Endometrial microvascular endothelial cells (primary cell): ENCODE data around the gene SIX5. TPM values are rescaled to one million over a fixed set of nuclear protein-coding genes. Genes with fewer than 3 reads are reported as not detected.
"Not testable (repeated sequence)": the region's sequence is repeated elsewhere in the genome, so short reads cannot be mapped to it uniquely, and the experiment has no call there.

Experiments used
- in situ Hi-C: cut with HindIII; loops from 2 replicates; pipeline ENCODE4 v1.10.0; 2017; ENCODE audit warnings: low sequenced_read_pairs, low pct_unique_long_range_greater_than_20kb; ENCODE audit errors: inconsistent ontology term
- total RNA-seq: library from RNA; depleted of rRNA; stranded (reverse); fragments of >200 nt; gene quantifications from one replicate; pipeline ENCODE4 v1.2.3, GENCODE V29; 2015; ENCODE audit errors: inconsistent ontology term

SIX5 gene
- 6.8 TPM for total RNA-seq

DNA sequence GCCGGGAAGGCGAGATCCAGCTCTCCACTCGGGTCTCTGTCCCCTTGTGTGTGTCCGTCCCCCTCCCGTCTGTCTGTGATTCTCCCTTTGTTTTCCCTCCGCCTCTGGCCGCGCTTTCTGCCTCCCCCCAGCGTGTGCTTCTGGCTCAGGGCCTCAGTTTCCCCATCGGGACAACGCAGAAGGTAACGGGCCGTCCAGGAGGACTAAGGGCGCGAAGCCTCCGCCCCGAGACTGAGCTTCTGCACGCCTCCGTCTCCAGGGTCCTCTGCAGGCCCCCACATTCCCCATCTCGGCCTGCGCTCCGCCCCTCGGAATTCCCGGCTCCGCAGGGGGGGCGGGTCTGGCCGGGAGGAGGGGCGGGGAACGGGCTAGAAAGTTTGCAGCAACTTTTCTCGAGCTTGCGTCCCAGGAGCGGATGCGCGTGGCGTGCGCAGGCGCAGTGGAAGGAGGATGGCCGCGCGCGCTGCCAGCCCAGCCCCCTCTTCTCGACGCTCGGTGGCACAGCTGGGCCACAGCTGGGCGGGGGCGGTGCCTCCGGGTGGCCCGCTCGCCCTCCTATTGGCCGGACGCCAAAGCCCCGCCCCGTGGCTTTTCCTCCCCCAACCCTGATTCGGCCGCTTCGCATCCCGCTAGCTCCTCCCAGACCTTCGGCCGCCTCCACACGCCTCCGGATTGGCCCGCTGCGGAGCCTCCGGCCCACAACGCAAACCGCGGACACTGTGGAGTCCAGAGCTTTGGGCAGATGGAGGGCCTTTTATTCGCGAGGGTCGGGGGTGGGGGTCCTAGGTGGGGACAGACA is at the start of gene SIX5:
TSS of gene SIX5 (minus strand) at position 269 of the 799 bp plus-strand sequence. CDS start 408 bp downstream, outside the sequence.
- in situ Hi-C loops, result no loop called here

DNA sequence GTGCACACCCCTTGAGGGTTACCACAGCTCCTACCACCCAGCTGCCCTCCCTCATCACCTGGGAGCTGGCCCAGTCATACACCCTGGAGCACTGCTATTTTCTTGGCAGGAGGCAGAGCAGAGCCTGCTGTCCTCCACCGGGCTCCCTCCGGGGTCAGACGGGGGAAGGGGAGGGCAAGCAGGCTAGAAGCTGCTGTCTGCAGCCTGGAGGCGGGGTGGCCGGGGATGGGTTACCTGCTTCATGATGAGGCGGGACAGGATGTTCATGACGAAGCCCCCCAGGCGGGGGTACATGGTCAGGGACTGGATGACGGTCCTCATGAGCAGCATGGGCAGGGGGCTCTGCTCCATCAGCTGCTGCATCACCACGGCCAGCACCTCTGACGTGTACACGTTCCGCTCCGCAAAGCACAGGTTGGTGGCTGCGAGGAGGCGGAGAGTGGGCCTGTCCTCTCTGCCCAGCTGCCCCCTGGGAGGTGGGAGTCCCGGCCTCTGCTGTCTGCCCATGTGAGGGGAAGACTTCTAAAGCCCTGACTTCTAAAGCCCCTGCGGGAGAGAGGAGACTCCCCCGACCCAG is 48.8 kb upstream of the SIX5 start:
- in situ Hi-C loops, result no loop called here

DNA sequence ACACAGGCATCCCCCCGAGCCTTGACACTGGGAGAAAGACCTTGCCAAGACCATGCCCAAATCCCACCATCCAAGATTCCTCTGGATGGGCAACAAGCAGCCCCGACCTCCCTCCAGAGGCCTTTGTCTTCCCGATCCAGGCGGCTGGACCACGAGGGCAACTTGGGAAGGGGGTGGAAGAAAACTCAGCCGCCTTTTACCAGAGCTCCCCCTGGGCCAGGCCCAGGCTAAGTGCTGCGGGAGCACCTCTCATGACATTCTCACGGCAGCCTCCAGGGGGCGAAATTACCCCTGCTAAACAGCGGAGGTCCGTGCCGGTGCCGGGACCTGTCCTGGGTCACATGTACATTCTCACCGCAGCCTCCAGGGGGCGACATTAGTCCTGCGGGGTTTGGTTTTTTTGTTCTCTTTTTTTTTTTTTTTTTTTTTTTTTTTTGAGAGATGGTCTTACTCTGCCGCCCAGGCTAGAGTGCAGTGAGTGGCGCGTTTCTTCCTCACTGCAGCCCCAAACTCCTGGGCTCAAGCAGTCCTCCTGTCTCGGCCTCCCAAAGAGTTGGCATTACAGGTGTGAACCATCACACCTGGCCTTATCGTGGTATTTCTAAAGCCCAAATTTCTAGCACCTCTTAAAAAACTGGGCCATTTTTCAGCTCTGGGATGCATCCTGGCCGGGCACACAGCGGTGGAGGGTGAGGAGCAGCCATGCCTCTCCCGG is 48.1 kb upstream of the SIX5 start:
- in situ Hi-C loops, result no loop called here

DNA sequence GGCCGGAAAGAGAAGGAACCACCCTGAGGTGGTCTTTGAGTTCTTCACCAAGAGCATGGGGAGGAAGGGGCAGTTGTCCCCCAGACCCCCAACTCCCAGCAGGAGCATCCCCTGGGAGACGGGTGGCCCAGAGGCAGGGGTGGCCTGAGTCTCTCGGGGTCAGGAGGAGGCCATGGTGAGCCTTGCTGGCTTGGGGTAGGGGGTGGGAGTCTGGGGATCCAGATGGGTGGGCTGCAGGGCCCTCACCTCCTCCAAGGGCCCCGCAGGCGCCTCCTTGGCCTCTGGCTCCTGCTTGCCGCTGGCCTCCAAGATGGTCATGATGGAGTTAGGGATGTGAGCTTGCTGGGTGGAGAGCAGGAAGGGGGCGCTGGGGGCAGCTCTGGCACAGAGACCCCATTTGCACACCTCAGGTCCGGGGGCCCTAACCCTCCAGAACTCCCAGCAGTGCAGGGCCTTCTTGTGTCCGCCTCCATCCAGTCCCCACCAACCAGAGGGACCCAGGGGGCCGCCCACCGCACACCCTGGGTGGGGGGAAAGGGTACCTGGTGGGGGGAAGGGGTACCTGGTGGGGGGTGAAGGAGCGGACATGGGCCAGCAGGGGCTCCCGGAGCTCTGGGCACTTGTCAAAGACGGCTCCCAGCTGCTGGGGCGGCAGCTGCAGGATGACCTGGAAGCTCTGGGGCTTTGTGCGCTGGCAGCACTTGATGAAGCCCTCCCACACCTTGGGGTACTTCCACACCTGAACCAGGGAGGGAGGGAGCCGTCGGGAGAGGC is 47.4 kb upstream of the SIX5 start:
- in situ Hi-C loops, result no loop called here

DNA sequence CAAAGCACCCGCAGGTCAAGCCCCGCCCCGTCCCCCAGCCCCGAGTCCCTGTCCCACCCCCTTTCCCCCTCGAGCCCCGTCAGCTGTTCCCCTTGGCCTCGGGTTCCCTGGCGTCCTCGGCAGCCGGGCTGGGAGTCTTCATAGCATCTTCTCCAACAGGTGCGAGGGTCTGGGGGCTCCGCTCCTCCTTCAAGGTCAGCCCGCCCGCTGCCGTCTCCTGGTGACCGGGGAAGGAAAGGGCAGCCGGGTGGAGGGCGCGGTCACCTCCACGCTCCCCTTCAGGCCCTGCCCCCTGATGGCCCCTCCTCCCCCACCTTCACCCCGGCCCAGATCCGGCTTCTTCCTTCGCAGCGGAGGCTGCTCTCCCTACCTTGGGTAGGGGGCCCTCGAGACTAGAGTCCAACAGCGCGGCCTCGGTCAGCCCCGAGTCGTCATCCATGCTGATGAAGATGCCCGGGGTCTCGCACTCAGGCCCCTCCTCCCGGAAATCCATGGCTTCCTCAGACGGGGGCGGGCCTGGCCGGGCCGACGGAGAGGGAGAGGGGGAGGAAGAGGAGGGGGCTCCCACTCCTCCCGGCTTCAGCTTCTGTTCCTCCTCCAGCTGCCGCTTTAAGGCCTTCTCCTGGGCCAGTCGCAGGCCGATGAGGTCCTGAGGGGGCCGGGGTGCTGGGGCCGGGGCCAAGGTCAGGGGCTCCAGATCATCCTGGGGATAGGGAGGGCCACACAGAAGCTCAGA is 46.6 kb upstream of the SIX5 start:
- in situ Hi-C loops, result no loop called here

DNA sequence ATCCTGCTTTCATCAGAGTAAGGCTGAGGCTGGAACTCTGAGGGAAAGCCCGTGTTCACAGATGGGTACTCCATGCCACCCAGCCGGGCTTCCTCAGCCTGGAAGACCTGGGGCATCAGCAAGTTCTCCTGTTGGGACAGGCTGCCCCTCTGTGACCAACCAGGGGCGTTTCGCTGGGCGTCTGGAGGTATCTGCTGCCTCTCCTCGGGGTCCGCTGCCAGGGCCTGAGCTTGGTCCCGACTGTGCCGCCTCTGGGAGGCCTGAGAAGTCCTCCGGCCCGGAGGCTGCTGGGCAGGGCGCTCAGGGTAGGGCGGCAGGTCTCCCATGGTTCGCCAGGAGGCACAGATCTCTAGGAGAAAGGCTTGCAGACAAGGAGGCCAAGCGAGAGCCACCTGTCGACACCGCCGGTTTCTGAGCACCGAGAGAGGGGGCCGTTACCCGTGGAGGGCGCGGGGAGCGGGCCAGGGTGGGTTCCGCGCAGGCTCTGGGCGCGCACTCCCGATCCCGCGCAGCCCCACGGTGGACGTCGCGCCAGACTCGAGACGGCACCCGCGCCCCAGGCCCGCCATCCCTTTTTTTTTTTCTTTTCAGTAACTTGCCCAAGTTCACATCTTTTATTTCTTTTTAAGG is 45.9 kb upstream of the SIX5 start, which contains the start of gene RSPH6A:
TSS of gene RSPH6A (minus strand) at position 458 of the 630 bp plus-strand sequence. CDS start at position 326, 132 bp downstream.
- in situ Hi-C loops, result no loop called here

DNA sequence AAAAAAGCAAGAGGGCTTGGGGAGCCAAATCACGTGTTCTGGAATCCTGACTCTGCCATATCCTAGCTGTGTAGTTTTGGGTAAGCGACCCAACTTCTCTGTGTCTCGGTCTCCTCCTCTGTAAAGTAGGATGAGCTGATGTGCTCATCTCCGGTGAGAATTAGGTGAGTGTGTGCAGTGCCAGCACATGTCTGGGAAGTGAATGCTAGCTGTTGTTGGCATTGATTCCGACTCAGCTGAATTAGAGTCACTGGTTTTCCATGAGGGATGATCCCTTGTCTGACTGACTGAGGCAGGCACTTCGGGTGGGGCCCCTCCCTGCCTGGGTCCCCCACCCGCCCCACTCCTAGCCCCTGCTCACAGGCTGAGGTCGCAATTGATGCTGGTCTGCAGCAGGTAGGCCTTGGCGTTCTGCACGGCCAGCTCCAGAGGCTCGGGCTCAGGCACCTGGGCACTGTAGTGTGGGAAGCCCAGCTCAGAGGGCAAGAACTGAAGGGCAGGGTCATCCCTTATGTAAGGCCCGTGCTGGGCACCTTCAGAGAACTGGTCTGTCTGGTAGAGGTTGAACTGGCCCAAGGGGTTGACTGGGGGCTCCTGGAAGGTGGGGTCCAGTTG is 45.2 kb upstream of the SIX5 start:
- in situ Hi-C loops, result no loop called here

DNA sequence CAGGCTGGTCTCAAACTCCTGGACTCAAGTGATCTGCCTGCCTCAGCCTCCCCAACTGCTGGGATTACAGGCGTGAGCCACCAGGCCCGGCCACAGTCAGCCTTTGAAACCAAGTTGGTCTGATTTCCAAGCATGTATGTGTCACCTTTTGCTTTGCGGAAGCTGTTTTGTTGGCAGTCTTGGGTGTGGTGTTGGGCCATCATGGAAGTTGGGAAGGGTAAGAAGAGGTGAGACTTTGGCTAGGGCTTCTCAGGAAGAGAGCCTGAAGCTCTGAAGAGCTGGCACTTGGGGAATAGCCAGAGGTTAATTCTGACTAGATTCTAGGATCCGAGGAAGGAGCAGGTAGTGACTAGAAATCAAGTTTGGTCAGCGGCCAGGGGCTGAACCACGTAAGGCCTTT is 43.2 kb upstream of the SIX5 start:
- in situ Hi-C loops, result no loop called here

DNA sequence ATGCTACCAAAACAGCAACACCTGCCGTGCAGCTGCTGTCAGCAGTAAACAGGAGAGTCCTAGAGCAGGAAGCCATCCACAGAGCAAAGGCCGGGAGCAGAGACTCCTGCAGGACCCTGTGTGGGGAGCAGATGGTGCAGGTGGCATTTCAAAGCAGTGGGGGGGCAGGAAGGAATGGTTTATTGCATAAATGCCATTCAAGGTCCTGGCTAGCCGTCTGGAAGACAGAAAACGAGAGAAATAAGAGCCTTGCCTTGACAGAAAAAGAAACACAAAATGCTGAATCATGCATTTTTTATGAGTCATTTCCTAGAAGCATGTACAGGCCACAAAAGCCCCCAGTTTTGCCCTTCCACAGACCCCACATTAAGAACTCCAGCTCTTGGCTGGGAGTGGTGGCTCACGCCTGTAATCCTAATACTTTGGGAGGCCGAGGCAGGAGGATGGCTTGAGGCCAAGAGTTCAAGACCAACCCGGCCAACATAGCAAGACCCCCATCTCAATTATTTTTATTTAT is 40.6 kb upstream of the SIX5 start:
- in situ Hi-C loops, result no loop called here

DNA sequence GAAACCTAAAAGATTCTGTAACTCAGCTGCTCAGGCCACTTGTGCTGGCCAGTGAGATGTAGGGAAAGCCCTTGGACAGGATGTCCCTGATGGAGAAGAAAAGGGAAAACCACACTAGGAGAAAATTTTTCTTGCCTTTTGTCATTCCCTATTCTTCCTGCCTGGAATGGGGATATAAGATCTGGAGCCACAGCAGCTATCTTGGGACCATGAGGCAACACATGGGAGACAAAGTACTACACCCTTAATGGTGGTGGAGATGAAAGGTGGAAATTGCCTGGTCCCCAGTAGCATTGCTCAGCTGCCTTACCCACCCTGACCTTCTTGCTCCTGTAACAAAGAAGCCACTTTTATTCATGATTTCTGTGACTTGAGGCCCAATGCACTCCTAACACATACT is 36.7 kb upstream of the SIX5 start:
- in situ Hi-C loops, result no loop called here

DNA sequence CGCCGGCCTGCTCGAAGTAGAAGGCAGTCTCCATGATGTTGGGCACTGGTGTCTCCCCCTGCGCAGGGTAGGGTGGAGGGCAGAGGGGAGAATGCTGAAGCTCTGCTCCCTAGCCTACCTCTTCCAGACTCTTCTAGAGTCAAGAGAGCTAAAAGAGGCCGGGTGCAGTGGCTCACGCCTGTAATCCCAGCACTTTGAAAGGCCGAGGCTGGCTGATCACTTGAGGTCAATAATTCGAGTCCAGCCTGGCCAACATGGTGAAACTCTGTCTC is 35.8 kb upstream of the SIX5 start:
- in situ Hi-C loops, result no loop called here

DNA sequence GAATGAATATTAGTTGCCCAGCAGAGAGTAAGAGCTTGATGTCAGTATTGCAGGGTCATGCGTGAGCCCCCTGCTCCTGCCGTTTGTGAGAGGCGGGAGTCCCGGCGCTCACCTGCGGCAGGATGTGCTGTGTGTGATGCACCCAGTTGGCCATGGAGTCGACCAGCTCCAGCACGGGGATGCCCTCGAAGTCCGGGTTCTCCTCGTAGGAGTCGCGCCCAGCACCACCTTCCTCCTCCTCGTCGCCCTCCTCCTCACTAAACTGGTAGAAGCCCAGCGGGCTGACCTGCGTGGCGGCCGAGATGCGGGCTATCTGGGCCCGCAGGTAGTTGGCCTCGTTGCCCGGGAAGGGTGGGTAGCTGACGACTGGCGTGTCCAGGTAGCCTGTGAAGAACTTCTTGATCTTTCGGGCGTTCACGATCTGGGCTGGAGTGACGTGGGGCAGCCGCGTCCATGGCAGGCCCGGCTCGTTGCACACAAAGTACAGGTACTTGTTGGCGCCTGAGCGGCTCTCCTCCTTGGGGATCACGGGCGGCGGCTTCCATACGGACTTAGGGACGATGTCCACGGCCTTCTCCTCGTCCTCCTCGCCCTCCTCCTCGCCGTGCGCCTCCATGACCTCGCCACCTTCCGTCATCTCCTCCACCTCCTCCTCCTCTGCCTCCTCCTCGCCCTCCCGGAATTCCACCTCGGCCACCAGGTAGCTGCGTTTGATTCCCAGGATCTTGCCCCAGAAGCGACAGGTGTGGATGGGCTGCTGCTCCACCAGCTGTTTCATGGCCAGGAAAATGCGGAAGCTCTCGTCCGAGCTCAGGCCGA is 35.3 kb upstream of the SIX5 start:
- in situ Hi-C loops, result no loop called here

DNA sequence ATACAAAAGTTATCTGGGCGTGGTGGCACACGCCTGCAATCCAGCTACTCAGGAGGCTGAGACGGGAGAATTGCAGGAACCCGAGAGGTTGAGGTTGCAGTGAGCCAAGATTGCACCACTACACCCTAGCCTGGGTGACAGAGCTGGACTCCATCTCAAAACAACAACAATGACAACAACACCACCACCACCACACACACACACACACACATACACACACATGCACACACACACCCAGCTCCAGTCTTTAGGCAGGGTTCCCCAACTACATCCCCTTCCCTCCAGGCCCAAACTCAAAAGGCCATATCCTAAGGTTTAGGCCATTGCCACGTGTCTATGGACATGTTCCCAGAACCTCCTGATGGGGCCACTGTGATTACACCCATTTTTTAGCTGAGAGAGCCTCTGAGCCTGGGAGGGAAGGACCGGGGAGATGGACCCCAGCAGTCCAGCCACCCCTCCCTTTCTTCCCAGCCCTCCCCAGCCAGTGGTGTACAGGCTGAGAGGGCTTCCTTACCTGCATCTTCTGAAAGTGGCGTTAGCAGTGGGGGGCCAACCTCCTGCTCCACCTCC is 32.6 kb upstream of the SIX5 start:
- in situ Hi-C loops, result no loop called here

DNA sequence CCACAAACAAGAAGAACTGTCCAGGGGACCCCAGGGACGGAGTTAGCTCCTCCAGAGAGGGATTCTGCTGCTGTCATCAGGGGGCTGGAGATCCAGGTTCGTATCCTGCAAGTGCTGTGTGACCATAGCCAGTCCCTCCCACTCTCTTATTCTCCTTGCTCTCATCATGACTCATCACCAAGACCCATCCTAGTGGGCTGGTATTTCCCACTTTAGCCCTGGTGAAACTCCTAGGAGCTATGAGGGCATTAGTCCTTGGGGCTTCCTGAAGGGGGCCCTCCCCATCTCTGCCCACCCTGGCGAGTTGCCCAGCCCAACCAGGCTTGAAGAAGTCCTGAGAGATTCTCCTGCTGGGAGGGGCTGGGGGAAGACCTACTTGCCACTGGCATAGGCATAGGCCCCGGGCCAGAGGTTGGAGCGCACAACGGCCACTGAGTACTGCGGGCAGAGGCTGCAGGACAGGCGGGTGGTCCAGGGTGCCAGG is 31.1 kb upstream of the SIX5 start:
- in situ Hi-C loops, result no loop called here

DNA sequence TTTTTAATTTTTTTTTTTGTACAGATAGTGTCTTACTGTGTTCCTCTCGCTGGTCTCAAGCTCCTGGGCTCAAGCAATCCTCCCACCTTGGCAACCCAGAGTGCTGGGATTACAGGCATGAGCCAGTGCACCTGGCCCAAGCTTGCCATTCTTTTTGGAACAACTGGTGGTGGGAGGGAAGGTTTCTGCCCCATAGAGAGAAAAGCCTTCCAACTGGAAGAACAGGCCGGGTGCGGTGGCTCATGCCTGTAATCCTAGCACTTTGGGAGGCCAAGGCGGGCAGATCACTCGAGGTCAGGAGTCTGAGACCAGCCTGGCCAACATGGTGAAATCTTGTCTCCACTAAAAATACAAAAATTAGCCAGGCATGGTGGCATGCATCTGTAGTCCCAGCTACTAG is 30.5 kb upstream of the SIX5 start:
- in situ Hi-C loops, result not testable (repeated sequence)

DNA sequence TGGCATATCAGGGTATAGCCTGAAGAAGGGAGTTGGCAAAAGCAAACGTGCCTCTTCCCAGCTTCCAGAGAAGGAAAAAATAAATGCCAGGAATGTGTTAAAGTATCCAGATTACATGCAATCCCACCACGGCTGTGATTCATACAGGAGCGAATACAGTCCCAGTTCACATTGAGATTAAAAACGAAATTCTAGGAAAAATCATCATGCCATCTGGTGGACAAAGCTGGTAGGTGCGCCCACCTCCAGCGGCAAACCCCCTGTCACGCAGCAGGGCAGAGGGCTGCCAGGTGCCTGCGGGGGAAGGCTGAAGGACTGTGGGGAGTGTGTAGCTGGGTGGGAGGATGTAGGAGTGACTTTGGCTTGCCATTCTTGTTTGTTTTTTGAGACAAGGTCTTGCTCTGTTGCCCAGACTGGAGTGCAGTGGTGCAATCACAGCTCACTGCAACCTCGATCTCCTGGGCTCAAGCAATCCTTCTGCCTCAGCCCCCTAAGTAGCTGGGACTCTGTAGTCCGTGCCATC is 30.0 kb upstream of the SIX5 start:
- in situ Hi-C loops, result no loop called here
